ENCODE measurements around the gene KCMF1.

GRCh38 chr2:85012431-85012830 is 41.5 kb downstream of the KCMF1 start:
- TF ChIP-seq CTCF (optimal IDR thresholded peaks at IDR 0.05 in 1 of 3, IDR thresholded peaks at IDR 0.05 in 1 of 3, conservative IDR thresholded peaks at IDR 0.05 in 1 of 3; ENCODE audit: extremely low read depth in 1 of 3, insufficient read depth in 2 of 3, low read length in 3 of 3), result no peak
- TF ChIP-seq EZH2 (IDR thresholded peaks at IDR 0.05; ENCODE audit: low read length), result no peak
